LNCaP clone FGC (cell line): ENCODE data around the gene ANK3.

ENCODE experiments used
- DNase-seq: peaks from one replicate; pipeline ENCODE4 v3.0.0-alpha.2; 2011; ENCODE audit warnings: low read depth
- H3K4me3 ChIP-seq: 2 replicates; pipeline ENCODE4 v1.5.1; 2011; ENCODE audit warnings: mild to moderate bottlenecking, low read depth, low read length, control low read depth
- TF ChIP-seq, protein P1 (sequence below): IDR thresholded peaks from 2 replicates; pipeline ENCODE4 v1.5.1; 2012; ENCODE audit warnings: mild to moderate bottlenecking; ENCODE audit not compliant: control insufficient read depth, insufficient read depth; ENCODE audit errors: extremely low read depth

The ANK3 gene

DNA sequence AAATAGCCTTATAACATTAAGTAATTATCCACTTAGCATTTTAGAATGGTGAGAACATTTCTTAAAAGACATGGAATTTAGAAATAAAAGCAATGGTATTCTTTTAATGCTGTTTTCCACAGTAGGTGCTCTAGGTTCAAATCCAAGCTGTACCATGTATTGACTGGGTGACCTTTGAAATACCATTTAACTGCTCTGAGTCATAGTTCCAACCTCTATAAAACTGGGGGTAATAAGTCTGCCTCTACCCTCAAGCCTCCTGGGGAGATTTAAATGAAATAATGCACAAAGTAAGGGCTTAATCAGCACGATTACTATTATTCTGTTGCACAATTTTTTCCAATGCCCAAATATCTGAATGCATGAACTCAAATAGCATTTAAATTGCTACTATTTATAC, 246.9 kb downstream of the ANK3 start:
- TF ChIP-seq, protein P1, sequence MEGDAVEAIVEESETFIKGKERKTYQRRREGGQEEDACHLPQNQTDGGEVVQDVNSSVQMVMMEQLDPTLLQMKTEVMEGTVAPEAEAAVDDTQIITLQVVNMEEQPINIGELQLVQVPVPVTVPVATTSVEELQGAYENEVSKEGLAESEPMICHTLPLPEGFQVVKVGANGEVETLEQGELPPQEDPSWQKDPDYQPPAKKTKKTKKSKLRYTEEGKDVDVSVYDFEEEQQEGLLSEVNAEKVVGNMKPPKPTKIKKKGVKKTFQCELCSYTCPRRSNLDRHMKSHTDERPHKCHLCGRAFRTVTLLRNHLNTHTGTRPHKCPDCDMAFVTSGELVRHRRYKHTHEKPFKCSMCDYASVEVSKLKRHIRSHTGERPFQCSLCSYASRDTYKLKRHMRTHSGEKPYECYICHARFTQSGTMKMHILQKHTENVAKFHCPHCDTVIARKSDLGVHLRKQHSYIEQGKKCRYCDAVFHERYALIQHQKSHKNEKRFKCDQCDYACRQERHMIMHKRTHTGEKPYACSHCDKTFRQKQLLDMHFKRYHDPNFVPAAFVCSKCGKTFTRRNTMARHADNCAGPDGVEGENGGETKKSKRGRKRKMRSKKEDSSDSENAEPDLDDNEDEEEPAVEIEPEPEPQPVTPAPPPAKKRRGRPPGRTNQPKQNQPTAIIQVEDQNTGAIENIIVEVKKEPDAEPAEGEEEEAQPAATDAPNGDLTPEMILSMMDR: no peak
- DNase-seq: no peak
- H3K4me3 ChIP-seq: no peak overlapping the region

DNA sequence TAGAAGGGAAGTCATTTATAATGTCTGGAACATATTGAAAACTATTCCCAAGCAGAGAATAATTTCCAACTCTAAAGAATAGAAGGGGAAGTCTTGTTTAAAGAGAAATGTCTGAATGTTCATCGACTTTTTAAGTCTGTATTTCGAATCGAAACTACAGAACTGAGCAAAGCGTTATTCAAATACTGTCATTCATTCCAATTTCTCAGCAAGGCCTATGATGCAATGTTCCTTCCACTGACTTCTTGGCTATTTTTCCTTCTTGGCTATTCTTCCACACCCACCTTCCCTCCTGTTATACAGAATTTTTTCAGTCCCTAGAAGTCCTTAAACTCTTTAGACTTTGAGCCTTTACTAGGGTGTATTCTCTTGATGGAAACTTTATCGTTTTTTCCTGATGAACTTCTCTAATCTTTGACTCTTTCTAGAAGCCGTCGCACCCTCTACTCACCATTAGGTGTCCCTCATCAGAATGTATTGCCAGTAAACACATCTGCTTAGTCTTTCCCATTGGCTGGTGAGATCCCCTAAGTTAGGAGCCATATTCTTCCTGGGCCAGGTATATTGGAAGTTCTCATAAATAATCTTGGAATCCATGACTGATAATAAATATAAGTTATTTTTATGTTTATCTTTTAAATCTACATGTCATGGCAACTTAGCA, 247.6 kb downstream of the ANK3 start:
- TF ChIP-seq, protein P1: no peak
- H3K4me3 ChIP-seq: no peak overlapping the region
- DNase-seq: no peak

DNA sequence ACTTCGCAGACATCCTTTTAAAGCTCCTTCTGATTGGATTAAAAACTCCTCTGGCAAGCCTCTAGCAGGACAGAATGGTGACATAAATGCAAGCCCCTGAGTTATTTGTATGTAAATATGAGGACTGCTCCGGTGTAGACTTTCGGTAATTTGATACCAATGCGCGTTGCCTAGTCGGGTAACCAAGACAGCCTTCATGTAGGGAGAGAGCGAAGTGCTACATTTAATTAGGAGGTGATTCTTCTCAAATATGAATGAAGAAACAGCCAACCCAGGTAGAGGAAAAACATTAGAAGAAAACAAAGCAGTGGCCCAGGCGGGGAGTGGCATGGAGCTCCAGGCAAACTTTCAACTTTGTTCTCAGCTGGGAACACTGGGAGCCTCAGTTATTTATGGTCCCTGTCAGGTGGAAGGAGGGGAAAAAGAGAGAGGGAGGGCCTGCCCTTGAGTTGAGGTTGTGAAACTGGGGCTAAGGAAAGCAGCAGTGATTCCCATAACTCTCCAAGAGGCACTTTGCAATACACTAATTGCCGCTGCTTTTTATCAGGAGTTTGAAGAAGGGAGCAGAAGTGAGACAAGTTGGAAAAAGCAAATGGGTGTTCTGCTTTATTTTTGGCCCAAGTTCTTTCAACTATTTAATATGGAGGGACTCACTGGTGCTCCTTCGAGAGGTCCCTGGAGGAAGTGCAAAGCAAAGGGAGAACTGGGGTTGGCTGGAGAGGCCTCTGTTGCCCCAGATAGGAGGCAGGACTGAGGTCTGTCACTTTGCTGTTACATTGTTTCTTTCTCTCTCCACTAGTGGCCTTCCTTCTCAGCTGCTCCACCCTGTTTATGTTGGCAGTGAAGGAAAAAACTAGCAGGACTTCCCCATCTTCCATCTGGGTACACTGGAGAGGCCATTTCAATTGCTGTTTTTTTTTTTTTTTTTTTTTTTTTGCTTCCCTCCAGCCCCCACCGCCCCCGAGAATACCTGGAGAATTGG, 248.7 kb downstream of the ANK3 start:
- H3K4me3 ChIP-seq: no peak overlapping the region
- DNase-seq: no peak
- TF ChIP-seq, protein P1: no peak

DNA sequence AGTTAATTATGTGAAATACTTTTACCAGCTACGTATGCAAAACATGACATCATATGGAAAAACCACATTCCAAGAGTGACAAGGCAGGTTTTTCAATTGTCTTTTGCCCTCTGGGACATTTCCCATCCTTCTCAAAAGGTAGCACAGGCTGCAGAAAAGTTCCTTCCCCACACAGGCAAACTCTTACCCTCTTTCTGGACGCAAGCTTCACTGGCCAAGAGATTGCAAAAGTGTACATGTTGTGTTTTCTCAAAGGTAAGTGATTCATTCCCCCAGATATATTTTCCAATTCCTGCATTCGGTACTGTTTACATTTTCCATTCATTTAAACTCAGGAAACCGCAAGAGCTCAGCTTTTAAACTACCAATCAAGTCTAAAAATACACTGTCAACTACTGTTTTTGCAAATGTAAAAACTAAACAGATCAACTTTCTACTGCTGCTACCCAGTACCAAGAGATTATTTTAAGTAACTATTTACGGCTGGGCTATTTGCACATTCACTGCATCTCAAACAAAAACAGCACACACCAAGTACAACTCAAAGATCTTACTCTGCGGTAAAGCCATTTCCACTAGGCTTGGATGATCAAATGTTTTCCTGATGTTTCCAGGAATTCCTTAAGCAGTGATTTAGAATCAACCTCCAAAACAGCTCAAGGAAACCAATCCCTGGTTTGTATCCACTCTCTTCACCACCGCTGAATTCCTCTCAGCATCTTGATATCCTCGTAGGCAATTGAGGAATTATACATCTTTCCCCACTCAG, 249.7 kb downstream of the ANK3 start:
- H3K4me3 ChIP-seq: no peak overlapping the region
- DNase-seq: no peak

DNA sequence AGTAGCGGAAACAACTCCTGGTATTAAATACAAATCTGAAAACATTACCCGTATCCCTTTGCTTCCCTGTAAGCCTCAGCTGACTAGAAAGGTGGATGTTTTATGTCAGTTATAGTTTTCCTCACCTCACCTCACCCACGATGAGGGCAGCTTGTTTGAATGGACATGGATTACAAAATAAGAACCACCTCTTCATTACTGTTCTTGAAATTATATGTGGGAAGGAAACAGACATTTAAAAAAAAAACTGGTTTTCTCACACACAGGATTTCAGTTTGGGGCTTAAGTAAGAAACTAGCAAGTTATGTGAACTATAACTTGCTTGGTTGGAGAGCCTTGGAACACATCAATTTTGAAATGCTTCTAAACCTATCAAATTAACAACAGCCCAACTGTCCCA, 250.4 kb downstream of the ANK3 start:
- no peak for DNase-seq
- TF ChIP-seq, protein P1: no peak
- no peak overlapping the region for H3K4me3 ChIP-seq

More for the DNA sequence above, 249.7 kb downstream of the ANK3 start:
- TF ChIP-seq, protein P1: no peak

DNA sequence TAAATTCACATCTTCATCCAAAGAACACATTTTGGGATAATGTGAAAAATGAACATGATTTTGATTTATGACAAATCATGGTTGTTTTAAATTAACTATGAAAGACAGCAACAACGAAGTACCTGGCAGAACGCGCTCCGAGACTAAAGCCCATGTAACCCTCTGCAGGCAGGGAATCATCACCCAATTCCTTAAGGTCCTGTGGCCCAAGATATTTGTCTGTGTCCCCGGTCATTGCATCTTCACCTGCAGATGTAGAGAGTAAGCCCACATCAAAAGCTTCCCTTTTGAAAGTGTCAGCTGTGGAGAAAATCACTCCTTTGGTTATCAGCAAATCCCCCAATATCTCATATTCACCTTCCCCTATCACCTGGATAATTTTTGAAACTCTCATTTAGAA, 250.8 kb downstream of the ANK3 start:
- no peak overlapping the region for H3K4me3 ChIP-seq
- no peak for DNase-seq
- TF ChIP-seq, protein P1: no peak
